GM12878 (cell line): Measurements from ENCODE around the gene FNDC3B. TPM values are rescaled to one million over a fixed set of nuclear protein-coding genes. Genes with fewer than 3 reads are reported as not detected.

ENCODE experiments used
- BMI1 ChIP-seq: fragments of 450-650 bp; IDR thresholded peaks from 2 replicates; pipeline ENCODE4 v1.6.1; 2016; ENCODE audit warnings: mild to moderate bottlenecking, moderate library complexity, borderline replicate concordance
- CHD2 ChIP-seq: IDR thresholded peaks from 2 replicates; pipeline ENCODE4 v1.6.1; 2011; ENCODE audit warnings: low read depth, low read length, improper control_type of control experiment, borderline replicate concordance
- CREB1 ChIP-seq: IDR thresholded peaks from 2 replicates; pipeline ENCODE4 v1.6.1; 2012; ENCODE audit warnings: low read depth, mild to moderate bottlenecking, inconsistent platforms
- EED ChIP-seq: sonication (generic); IDR thresholded peaks from 2 replicates; pipeline ENCODE4 v1.6.1; 2016; ENCODE audit warnings: antibody characterized with exemption, low read depth
- EGR1 ChIP-seq, 2 experiments: IDR thresholded peaks; 1 replicate in 1 of 2; 2 replicates in 1 of 2; pipeline ENCODE4 v1.6.1; 2011 to 2012; ENCODE audit warnings: low read depth in 2 of 2, low read length in 2 of 2, borderline replicate concordance in 1 of 2, mild to moderate bottlenecking in 1 of 2, moderate library complexity in 1 of 2
- HCFC1 ChIP-seq: fragments of 150-350 bp; IDR thresholded peaks from 2 replicates; pipeline ENCODE4 v1.6.1; 2014; ENCODE audit warnings: low read length
- JUND ChIP-seq: IDR thresholded peaks from 2 replicates; pipeline ENCODE4 v1.6.1; 2012; ENCODE audit warnings: low read depth, mild to moderate bottlenecking, low read length, improper control_type of control experiment, moderate library complexity
- LARP7 ChIP-seq: fragments of 450-650 bp; IDR thresholded peaks from 2 replicates; pipeline ENCODE4 v1.6.1; 2017; ENCODE audit warnings: mild to moderate bottlenecking
- NFYA ChIP-seq: IDR thresholded peaks from 2 replicates; pipeline ENCODE4 v1.6.1; 2011; ENCODE audit warnings: low read depth, mild to moderate bottlenecking, low read length, improper control_type of control experiment, borderline replicate concordance
- PAX8 ChIP-seq: fragments of 450-650 bp; IDR thresholded peaks from 2 replicates; pipeline ENCODE4 v1.6.1; 2017; ENCODE audit warnings: mild to moderate bottlenecking, moderate library complexity
- POLR2AphosphoS2 ChIP-seq: IDR thresholded peaks from 2 replicates; pipeline ENCODE4 v1.6.1; 2011; ENCODE audit warnings: low read depth, mild to moderate bottlenecking, low read length, improper control_type of control experiment, moderate library complexity
- POLR2AphosphoS5 ChIP-seq: IDR thresholded peaks from 2 replicates; pipeline ENCODE4 v1.6.1; 2011; ENCODE audit warnings: mild to moderate bottlenecking, low read length, inconsistent platforms
- SKIL ChIP-seq: fragments of 450-650 bp; IDR thresholded peaks from 2 replicates; pipeline ENCODE4 v1.6.1; 2017; ENCODE audit warnings: mild to moderate bottlenecking, low read depth, inconsistent platforms; ENCODE audit not compliant: poor library complexity, severe bottlenecking
- SREBF1 ChIP-seq: IDR thresholded peaks from 2 replicates; pipeline ENCODE4 v1.6.1; 2012; ENCODE audit warnings: mild to moderate bottlenecking, low read length
- SUPT20H ChIP-seq: IDR thresholded peaks from 2 replicates; pipeline ENCODE4 v1.6.1; 2011; ENCODE audit warnings: low read depth, mild to moderate bottlenecking, low read length, moderate library complexity, borderline replicate concordance; ENCODE audit not compliant: control insufficient read depth
- TAF1 ChIP-seq: IDR thresholded peaks from 2 replicates; pipeline ENCODE4 v1.6.1; 2011; ENCODE audit warnings: mild to moderate bottlenecking, low read depth, low read length, borderline replicate concordance
- ZBTB11 ChIP-seq: fragments of 450-650 bp; formaldehyde crosslinking; IDR thresholded peaks from 2 replicates; pipeline ENCODE4 v1.5.0; 2022; ENCODE audit warnings: mild to moderate bottlenecking, missing genetic modification characterization
- polyA plus RNA-seq, 11 experiments: library from polyadenylated mRNA; depleted of rRNA in 4 of 11; unstranded in 6 of 11; stranded (reverse) in 5 of 11; fragments of >200 nt; fragmentation: Nextera tagmentation in 4 of 11; fragmentation: Illumina TruSeq in 1 of 11; extraction: Ambion mirVana in 4 of 11; extraction: Trizol in 1 of 11; gene quantifications; 1 replicate in 1 of 11; 2 replicates in 10 of 11; pipeline versions ENCODE4 v1.2.1 to v1.2.3, GENCODE V29; 2011 to 2016; ENCODE audit warnings: inconsistent platforms in 2 of 11, missing spikeins in 2 of 11, low read depth in 1 of 11
- total RNA-seq, 4 experiments: library from RNA; depleted of rRNA in 3 of 4; stranded (reverse); fragments of >200 nt in 3 of 4; fragmentation: Illumina TruSeq in 1 of 4; extraction: Trizol in 1 of 4; gene quantifications; 2 replicates each; pipeline versions ENCODE4 v1.2.1 to v1.2.3, GENCODE V29; 2013 to 2021
- TF ChIP-seq, protein P1 (sequence below): fragments of 450-650 bp; IDR thresholded peaks from 2 replicates; pipeline ENCODE4 v1.6.1; 2014; ENCODE audit warnings: mild to moderate bottlenecking
- TF ChIP-seq, protein P2 (sequence below): IDR thresholded peaks from 2 replicates; pipeline ENCODE4 v1.6.1; 2012; ENCODE audit warnings: improper control_type of control experiment, low read depth, low read length; ENCODE audit not compliant: insufficient replicate concordance

FNDC3B gene
- total and polyA plus RNA-seq, 10 of the 15 experiments (the other 5 are each of a cell fraction or from before 2014, with no cell fraction given) = 7.9 to 35.0 (median 18.5) TPM

DNA sequence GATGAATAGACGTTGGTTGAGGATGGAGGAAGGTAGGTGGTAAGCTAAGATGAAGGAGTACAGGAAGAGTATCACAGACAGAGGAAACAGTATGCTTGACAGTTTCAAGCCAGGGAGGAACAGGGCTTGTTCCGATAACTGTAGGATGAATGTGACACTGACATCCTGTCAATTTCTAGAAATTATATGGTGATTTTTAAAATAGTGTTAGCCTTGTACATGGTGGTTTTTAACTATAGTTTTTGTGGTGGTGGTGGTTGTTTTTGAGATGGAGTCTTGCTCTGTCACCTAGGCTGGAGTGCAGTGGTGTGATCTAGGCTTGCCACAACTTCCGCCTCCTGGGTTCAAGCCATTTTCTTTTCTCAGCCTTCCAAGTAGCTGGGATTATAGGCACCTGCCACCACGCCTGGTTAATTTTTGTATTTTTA is 92.8 kb downstream of the FNDC3B start (continued):
- TF ChIP-seq, protein P1, sequence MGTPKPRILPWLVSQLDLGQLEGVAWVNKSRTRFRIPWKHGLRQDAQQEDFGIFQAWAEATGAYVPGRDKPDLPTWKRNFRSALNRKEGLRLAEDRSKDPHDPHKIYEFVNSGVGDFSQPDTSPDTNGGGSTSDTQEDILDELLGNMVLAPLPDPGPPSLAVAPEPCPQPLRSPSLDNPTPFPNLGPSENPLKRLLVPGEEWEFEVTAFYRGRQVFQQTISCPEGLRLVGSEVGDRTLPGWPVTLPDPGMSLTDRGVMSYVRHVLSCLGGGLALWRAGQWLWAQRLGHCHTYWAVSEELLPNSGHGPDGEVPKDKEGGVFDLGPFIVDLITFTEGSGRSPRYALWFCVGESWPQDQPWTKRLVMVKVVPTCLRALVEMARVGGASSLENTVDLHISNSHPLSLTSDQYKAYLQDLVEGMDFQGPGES = no peak
- TF ChIP-seq EGR1 (IDR thresholded peaks at IDR 0.05; ENCODE audit: borderline replicate concordance in 1 of 2, low read depth in 2 of 2, low read length in 2 of 2) (no peak), PAX8 (no peak), EED (peak; percentile 88), JUND (no peak), SUPT20H (no peak), NFYA (no peak), HCFC1 (no peak), SKIL (peak; percentile 51), SREBF1 (no peak), CHD2 (no peak), POLR2AphosphoS5 (no peak), ZBTB11 (CRISPR knock-in tag) (no peak), TAF1 (no peak), LARP7 (no peak), BMI1 (no peak), CREB1 (no peak), POLR2AphosphoS2 (no peak)
- TF ChIP-seq, protein P2, sequence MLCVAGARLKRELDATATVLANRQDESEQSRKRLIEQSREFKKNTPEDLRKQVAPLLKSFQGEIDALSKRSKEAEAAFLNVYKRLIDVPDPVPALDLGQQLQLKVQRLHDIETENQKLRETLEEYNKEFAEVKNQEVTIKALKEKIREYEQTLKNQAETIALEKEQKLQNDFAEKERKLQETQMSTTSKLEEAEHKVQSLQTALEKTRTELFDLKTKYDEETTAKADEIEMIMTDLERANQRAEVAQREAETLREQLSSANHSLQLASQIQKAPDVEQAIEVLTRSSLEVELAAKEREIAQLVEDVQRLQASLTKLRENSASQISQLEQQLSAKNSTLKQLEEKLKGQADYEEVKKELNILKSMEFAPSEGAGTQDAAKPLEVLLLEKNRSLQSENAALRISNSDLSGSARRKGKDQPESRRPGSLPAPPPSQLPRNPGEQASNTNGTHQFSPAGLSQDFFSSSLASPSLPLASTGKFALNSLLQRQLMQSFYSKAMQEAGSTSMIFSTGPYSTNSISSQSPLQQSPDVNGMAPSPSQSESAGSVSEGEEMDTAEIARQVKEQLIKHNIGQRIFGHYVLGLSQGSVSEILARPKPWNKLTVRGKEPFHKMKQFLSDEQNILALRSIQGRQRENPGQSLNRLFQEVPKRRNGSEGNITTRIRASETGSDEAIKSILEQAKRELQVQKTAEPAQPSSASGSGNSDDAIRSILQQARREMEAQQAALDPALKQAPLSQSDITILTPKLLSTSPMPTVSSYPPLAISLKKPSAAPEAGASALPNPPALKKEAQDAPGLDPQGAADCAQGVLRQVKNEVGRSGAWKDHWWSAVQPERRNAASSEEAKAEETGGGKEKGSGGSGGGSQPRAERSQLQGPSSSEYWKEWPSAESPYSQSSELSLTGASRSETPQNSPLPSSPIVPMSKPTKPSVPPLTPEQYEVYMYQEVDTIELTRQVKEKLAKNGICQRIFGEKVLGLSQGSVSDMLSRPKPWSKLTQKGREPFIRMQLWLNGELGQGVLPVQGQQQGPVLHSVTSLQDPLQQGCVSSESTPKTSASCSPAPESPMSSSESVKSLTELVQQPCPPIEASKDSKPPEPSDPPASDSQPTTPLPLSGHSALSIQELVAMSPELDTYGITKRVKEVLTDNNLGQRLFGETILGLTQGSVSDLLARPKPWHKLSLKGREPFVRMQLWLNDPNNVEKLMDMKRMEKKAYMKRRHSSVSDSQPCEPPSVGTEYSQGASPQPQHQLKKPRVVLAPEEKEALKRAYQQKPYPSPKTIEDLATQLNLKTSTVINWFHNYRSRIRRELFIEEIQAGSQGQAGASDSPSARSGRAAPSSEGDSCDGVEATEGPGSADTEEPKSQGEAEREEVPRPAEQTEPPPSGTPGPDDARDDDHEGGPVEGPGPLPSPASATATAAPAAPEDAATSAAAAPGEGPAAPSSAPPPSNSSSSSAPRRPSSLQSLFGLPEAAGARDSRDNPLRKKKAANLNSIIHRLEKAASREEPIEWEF = no peak
